HG03095 (cell line): ENCODE measurements around the gene TBXAS1.

Experiments used
- ATAC-seq: cut with Tn5 transposase; IDR thresholded peaks from one replicate; pipeline ENCODE4 v1.9.1; 2021; ENCODE audit warnings: moderate library complexity; ENCODE audit not compliant: unreplicated experiment

The TBXAS1 gene

DNA sequence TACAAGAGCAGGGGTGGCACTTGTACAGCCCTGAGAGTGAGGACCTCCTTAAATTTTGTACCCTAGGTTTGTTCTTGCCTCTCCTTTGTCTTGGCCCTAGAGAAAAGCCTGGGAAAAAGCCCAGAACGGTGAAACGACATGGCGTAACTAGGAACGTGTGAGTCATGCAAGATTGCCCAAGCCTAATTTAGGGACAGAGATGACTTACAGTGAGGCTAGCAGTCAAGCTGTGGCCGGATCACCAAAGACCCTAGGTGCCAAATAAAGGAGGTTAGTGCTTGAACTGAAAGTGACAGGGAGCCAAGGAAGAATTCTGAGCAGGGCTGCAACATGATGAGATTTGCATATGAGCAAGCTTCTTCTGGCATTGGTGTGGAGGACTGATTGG, 25.1 kb downstream of the TBXAS1 start:
- ATAC-seq, result no peak

DNA sequence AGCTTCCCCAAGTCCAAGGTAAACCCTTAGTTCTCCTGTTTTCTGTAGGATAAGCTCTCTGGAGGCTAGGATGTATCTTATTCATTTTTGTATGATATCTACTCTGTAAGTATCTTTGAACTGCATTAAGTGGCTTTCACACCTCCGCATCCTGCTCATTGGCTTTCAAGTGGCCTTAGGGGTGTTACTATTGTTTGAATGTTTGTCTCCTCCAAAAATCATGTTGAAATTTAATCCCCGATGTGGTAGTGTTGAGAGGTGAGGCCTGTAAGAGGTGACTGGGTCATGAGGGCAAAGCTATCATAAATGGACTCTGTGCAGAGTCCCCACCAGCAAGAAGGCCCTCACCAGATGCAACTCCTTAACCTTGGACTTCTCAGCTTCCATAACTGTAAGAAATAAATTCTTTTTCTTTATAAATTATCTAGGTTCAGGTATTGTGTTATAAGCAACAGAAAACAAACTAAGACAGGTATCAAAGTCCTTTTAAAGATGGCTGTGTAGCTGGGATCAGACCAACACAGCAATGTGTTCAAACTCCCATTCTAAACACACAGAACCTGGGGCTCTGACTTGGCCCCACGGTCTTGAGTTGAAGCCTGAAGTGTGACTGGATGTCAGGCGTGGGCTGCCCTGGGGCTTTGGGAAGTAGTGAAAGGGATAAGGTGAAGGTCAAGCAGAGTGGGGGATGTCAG, 25.9 kb downstream of the TBXAS1 start:
- peak; percentile 24 for ATAC-seq

DNA sequence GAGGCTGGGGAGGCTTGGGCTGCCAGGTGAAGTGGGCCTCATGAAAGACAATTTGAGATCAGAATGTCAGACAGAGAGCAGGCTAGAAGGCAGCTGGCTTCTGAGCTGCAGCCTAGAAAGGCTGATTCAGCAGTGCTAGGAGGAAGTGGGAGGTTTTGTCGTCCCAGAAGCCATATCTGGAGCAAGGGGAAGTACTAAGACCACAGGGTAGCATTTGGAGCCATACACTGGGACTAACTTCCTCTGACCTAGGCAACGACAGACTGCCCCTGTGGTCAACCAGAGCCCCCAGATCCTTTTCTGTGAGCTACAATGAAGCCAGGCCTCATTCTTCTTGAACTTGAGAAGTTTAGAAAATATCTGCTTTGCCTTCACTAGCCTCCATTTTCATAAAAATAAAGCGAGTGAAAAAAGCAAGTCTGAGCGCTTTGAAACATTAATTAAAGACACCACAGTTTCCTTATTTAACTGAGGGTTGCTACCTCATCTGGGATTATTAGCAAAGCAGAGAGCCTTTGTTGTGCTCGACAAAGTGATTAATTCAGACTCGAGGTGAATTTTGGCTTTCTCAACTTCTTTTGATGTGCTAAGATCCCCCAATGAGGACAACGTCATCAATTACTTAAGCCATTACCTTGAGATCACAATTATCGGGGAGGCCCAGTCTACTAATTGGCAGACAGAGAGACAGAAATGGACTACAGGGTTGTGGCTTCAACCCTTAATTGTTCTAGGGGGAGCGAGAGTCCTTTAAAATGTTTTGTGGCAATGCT, 26.6 kb downstream of the TBXAS1 start:
- ATAC-seq, result peak; percentile 86

DNA sequence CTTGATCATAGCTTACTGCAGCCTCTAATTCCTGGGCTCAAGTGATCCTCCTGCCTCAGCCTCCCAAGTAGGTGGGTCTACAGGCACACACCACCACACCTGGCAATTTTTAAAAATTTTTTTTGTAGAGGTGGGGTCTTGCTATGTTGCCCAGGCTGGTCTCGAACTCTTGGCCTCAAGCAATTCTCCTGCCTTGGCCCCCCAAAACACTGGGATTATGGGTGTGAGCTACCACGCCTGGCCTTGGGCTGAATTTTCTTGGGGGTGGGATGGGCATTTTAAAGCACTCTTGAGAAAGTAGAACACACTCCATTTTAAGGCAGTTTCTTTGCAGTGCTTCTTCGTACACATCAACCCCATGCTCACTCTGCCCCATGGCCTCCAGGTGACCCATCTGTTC, 28.7 kb downstream of the TBXAS1 start:
- no peak for ATAC-seq

DNA sequence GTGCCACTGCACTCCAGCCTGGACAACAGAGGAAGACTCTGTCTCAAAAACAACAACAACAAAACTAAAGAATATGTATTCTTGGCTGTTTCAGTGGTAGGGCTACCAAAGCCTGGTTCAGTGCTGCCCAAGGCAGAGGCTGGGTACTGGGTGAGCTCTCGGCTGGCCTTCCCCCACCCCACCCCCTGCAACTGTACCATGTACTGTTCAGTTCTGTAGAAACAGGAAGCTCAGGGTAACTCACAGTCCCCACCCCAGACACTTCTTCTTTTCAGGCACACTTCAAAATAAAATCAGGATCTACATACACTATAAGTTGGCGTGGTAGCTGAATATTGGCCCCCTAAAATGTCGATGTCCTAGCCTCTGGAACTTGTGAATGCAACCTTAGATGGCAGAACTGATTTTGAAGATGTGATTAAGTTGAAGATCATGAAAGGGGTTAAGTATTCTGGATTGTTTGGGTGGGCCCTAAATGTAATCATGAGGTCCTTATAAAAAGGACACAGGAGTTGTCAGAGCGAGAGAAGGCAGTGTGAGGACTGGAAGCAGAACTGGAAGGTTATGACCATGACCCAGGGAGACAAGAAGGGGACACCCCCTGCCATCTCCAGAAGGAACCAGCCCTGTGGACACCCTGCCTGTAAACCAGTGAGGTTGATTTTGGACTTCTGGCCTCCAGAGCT, 31.2 kb downstream of the TBXAS1 start:
- ATAC-seq, result no peak

DNA sequence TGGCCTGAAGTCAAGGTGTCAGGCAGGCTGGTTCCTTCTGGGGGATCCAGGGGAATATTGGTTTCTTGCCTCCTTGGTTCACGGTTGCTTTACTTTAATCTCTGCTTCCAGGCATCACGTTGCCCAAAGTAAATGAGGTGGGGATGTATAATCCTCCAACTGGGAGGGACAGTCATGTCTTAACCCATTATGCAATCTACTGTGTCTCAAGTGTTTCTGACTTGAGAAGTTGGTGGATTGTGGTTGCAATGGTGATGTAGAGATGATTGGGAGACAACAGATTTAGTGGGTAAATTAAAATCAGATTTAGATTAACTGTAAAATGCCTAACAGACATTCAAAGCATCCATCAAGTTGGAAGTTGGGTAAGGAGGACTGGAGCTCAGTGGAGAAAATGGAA, 32.7 kb downstream of the TBXAS1 start:
- ATAC-seq, result no peak

DNA sequence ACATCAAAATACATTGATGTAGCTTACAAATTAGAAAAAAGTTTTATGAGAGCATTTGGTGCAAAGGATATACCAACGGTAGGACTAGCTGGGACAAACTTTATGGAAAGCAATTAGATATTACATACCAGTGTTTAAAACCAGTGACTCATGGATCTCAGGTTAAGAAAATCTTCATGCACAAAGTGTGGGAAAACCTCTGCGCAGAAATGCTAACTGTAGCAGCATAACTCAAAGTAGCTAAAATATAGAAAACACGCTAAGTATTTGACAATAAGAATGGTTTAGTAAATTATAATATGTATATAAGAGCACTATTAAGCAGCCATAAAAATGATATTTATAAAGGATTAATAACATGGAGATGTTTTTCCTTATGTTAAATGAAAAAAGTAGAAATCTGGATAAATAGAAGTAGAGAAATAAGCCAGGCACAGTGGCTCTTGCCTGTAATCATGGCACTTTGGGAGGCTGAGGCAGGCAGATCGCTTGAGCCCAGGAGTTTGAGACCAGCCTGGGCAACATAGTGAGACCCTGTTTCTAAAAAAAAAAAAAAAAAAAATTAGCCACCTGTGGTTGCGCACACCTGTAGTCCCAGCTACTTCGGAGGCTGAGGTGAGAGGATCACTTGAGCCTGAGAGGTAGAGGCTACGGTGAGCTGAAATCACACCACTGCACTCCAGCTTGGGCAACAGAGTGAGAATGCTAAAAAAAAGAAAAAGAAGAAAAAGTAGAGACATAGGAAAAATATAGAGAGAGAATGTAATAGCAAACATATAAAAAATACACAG, 37.2 kb downstream of the TBXAS1 start:
- no peak for ATAC-seq

DNA sequence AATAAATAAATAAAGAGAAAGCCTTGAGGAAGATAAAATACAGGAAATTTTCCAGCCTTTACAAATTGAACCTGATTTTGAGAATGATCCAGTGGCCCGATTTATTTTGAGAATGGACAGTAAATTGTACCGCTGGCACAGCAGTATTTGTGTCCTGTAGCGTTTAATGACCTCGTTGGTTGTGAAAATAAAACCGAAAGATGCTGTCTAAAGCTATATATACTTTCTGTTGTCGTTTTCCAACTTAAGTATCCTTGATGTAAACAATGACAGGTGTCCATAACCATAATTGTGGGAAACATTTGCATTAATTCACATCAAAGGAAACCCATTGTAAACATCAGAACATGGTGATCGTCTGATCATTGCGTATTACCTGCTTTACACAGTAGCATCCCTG, 38.8 kb downstream of the TBXAS1 start:
- ATAC-seq, result no peak

DNA sequence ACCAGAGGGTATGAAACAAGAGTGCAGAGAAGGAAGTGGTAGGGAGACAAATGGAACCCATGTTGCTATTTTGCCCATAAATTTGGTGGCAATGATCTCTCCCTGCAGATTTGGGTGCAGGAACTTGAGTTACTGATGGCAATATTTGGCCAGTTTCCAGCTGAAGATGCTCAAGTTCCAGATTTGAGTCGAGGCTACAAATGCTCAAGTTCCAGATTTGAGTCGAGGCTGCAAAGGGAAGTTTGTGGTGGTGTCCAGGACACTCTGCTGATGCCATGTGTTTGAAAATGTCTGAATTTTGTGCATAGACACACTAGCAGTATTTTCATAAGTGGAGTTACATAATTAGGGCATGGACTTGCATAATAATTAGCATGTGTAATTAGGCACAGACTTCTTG, 40.8 kb downstream of the TBXAS1 start:
- ATAC-seq, result no peak

DNA sequence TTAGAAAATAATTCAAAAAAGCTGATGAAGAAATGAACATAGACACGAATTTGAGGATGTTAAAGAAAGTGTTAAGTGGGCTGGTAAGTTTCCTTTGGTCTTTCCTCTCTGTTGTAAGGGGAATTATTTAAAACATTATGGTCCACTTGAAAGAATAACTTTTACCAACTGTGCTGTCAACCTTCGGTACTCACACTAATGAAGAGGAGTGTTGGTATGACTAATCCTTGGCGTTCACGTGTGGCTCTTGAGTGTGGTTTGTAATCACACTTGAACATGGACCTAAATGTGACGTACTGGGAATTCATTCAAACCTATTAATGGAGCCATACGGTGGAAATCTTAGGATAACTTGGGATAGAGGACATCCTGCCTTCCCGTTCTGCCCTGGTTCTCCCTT, 41.3 kb downstream of the TBXAS1 start:
- no peak for ATAC-seq

DNA sequence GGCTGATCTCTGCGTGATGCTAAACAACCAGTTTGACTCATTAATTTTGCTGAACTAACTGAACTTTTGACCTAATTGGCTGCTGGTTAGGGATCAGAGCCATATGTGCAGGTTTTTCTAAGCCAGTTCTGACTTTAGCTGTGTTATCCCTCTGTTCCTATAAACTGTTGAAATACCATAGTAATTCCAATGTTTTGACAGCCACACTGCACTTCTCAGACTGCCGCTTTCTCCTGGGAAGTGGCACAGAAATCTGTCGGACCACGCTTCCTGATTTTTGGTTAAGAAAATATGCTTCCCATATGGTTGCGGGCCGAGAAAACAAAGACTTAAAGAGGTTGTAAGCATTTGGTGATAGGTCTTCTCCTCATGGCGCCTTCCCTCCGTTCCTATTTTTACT, 42.3 kb downstream of the TBXAS1 start:
- ATAC-seq, result no peak

DNA sequence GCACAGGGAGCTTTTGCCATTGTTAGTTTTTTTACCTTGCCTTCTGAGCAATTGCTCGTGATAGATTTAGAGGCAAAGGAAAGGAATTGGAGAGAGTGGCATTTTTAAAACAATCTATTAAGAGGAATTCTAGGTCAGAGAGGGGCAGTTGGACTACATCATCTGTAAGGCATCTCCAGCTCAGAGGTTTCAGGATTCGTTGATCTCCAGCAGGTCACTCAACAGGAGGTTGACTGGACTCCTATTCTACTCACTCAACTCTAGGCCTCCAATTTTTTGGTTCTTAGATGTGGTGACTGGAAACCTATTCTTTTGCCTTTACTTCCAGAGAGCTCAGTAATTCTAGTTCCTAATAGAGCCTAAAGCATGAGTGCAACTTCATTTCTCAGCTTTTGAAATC, 42.8 kb downstream of the TBXAS1 start:
- ATAC-seq, result no peak

DNA sequence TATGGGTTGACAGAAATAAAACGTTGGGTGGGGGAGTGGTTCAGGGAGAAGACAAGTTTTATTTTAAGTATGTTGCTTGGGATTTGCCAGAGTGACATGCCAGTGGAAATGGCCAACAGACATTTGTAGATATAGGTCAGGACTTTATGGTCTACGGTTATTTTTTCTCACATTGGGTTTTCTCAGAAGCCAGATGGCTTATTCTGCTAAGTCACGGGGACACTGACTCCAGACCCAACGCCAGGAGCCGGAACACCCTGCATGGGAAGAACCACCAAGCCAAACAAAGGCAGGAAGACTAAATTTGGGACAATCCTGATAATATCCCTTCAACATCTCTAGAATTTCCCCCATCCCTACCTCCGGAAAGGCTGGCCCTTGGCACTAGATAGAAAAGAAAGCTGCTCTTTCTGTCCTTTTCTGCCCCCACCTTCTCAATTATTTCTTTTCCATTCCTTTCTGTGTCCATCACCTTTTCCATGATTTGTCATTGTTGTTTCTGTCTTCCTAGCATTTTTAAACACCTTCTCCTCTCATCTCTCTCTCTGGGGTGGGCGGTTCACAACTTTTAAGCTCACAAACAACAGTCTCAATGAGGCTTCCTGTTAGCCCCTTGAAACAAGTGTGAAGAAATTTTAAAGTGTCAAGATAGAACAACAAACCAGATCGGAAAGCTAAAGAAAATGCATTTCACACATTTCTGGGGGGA, 44.7 kb downstream of the TBXAS1 start:
- no peak for ATAC-seq

DNA sequence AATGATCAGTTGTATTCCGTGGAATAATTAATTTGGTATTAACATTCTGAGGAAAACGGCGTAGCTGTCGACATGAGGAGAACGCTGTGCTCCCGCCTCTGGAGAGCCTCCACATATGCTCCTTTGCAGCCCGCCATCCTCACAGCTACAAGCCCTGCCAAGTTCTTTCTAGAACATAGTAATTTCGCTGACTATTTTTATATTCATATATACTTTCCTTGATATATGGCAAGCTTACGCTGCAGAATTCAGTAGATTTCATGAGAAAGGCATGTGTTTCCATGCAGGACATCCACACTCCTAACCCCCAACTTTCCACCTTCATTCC, 45.2 kb downstream of the TBXAS1 start:
- ATAC-seq, result no peak

DNA sequence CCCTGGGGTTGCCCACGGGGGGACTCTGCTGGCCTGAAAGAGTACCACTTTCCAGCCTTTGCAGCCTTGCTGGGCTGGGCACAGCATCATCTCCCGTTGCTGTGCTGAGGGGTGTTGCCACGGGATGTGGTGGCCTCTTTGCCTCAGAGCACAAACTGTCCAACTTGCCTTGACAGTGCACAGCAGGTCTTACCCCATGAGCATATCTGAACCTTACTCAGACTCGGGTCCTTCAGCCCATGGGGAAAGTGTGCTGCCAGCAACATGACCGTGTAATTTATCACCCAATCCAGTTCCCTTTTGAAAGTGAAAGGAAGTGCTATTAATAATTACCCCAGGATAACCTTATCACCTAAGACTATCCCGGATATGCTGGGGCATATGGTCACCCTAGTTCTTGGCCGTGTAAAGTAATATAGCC, 46.8 kb downstream of the TBXAS1 start:
- peak; percentile 79 for ATAC-seq

DNA sequence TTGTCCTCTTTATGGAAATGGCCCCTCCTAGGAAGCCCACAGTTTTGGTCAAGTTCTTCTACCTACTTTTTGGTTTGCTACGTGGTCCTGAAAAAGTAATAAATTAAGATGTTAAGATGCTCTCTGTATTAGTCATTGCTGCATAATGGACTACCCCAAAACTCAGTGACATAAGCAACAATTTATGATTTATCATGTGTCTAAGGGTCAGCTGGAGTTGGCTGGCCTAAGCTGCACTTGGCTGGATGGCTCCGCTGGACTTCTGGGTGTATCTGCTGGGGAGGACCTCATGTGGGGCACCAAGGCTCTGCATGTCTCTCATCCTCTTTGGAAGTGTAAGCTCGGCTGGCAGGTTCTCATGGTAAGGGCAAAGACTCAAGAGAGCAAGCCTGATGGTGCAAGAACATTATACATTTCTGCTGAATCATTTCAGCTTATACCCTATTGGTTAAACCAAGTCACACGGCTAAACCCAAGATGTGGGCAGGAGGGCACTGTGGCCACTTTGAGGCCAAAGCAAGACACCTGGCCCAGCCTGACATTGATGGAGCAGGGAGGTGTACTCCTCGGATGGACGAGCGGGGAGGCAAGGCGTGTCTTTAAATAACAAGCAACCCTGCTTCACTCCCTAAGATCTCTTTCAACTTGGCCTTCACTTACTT, 47.7 kb downstream of the TBXAS1 start:
- ATAC-seq, result no peak

DNA sequence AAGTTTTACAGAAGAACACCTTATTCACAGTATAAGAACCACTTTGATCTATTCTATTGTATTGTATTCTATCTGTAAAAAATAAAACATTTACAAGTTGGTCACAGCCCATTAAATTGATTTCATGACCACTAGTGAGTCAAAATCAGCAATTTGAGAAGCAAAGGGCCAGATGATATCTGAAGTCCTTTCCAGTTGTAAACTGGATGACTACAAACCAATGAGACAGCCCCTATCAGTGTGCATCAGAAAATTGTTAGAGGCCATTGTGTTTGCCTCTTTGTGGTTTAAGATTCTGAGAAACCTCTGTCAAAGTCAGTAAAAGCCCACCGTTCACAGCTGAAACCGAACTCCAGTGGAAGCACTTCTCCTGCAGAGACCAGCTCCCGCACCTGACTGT, 54.8 kb downstream of the TBXAS1 start:
- ATAC-seq, result no peak

DNA sequence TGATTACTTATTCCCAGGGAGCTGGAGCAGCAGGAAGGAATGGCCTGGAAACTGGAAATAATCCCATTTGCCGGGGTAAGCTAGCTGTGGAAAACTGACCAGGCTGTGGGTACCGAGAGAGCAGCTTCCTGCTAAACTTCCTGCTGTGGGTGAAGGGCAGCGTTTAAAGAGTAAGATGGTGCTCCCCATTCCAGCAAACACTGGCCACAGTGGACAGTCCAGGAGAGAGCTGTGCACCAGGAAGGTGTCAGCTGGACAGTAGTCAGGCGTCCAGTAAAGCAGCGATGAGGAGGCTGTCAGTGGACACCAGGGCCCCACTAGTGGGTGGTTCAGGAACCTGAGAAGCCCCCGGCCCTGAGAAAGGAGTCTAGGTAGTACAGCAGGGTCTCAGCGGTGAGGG, 55.4 kb downstream of the TBXAS1 start:
- ATAC-seq, result no peak

DNA sequence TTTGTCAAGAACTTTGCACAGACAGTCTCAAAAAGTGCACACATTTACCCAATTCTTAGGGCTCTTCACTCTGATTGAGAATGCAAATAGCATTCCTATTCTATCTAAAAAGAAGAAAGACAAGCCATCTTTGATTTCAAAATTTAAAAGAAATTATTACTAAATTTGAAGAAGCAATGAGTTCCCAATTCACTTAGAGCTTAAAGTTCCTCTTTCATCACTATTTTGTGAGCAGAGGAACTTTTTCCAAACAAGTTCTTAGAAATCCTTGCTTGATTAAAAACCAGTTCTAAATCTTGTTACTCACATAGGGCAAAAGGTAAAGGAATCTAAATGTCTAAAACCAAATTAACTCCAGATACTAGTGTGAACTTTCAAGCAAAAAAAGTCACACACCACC, 56.4 kb downstream of the TBXAS1 start:
- ATAC-seq, result no peak

DNA sequence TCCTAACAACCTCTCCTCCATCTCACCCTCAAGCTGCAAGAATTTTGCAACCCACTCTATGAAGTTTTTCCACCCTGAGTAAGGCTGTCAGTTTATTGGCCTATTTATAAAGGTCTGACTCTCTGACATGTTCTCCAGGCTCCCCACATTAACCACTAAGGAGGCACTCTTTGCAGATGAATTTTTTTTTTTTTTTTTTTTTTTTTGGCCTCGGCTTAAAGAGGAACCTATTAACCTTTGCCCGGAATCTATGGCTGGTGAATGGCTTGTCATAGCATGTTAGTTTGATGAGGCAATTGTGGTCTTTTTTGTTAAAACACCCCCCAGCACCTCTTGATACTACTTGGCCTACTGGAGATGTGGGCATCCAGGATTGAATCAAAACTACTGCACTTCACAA, 57.1 kb downstream of the TBXAS1 start:
- no peak for ATAC-seq
